Uterus (tissue), 4 donors: ENCODE measurements around the gene TFB2M. TPM values are rescaled to one million over a fixed set of nuclear protein-coding genes. Genes with fewer than 3 reads are reported as not detected.
"Not testable (repeated sequence)": the region's sequence is repeated elsewhere in the genome, so short reads cannot be mapped to it uniquely, and the experiment has no call there.

Experiments used
- DNase-seq, 2 donors: peaks; one replicate each; pipeline ENCODE4 v3.0.0-alpha.2; 2019 to 2020
- H3K27ac ChIP-seq, 2 donors: fragments of 200-600 bp; sonication (generic); 1 replicate in 1 of 2; 2 replicates in 1 of 2; pipeline ENCODE4 v1.5.1; 2016 to 2018
- H3K27me3 ChIP-seq, 2 donors: fragments of 200-600 bp; sonication (generic); one replicate each; pipeline ENCODE4 v1.5.1; 2018 to 2019; ENCODE audit warnings: control low read depth in 1 of 2
- H3K36me3 ChIP-seq, 2 donors: fragments of 200-600 bp; sonication (generic); one replicate each; pipeline ENCODE4 v1.5.1; 2019; ENCODE audit warnings: control low read depth in 1 of 2
- H3K4me1 ChIP-seq, 2 donors: fragments of 200-600 bp; sonication (generic); one replicate each; pipeline ENCODE4 v1.5.1; 2018 to 2019; ENCODE audit warnings: control low read depth in 1 of 2
- H3K4me3 ChIP-seq, 2 donors: fragments of 200-600 bp; sonication (generic); 1 replicate in 1 of 2; 2 replicates in 1 of 2; pipeline ENCODE4 v1.5.1; 2018 to 2019; ENCODE audit warnings: mild to moderate bottlenecking in 1 of 2
- H3K9me3 ChIP-seq, 2 donors: fragments of 200-600 bp; sonication (generic); one replicate each; pipeline ENCODE4 v1.5.1; 2019; ENCODE audit warnings: control low read depth in 1 of 2
- CTCF ChIP-seq, 4 experiments: fragments of 200-600 bp in 2 of 4; fragments of 450-650 bp in 2 of 4; sonication (generic) in 2 of 4; IDR thresholded peaks; one replicate each; pipeline ENCODE4 v1.5.1; 2016 to 2019; ENCODE audit warnings: antibody characterized with exemption in 4 of 4, mild to moderate bottlenecking in 2 of 4, moderate library complexity in 1 of 4
- POLR2A ChIP-seq, 2 donors: fragments of 450-650 bp; IDR thresholded peaks; one replicate each; pipeline ENCODE4 v1.6.1; 2016; ENCODE audit warnings: antibody characterized with exemption in 2 of 2, mild to moderate bottlenecking in 1 of 2, moderate library complexity in 1 of 2
- intact Hi-C: fragments of 100-400 bp; cut with DNase I; formaldehyde crosslinking; loops from one replicate; pipeline ENCODE4 v1.15.1; 2023; ENCODE audit warnings: low total_unique reads
- total RNA-seq, 4 donors: library from RNA; depleted of rRNA in 3 of 4; stranded (reverse); fragments of >200 nt in 3 of 4; gene quantifications; one replicate each; pipeline versions ENCODE4 v1.1.0 to v1.2.4, GENCODE V29; 2014 to 2023
- donor health status: DM: yes; HTN: yes; CAD: no.

The TFB2M gene
- total RNA-seq, 4 donors from 2014 or later, result 3.5 to 25.0 (median 8.8) TPM

- peaks cover 0 to 11% of the 10 kb centered on the region in 2 donors for H3K4me1 ChIP-seq
- no peak for DNase-seq
- no peaks in the 10 kb centered on the region for H3K9me3 ChIP-seq
- H3K27me3 ChIP-seq, result no peaks in the 10 kb centered on the region
- intact Hi-C loops, result no loop called here
- H3K36me3 ChIP-seq, result no peaks in the 10 kb centered on the region
- no peak overlapping the region for H3K27ac ChIP-seq
- no peak for TF ChIP-seq CTCF (IDR thresholded peaks at IDR 0.05)
- TF ChIP-seq POLR2A (IDR thresholded peaks at IDR 0.05), result no peak
- no peak overlapping the region for H3K4me3 ChIP-seq
Measured at GRCh38 chr1:246607462-246607861, 41.4 kb upstream of the TFB2M start.

- peaks cover 0 to 11% of the 10 kb centered on the region in 2 donors for H3K4me1 ChIP-seq
- H3K9me3 ChIP-seq, intact Hi-C loops, H3K27ac ChIP-seq, DNase-seq, H3K4me3 ChIP-seq, H3K36me3 ChIP-seq, H3K27me3 ChIP-seq: not testable (repeated sequence)
Measured at GRCh38 chr1:246605231-246605630, 39.2 kb upstream of the TFB2M start.

GRCh38 chr1:246602194-246602593 lies 36.1 kb upstream of the TFB2M start:
- H3K4me1 ChIP-seq, result no peaks in the 10 kb centered on the region
- H3K36me3 ChIP-seq, result no peaks in the 10 kb centered on the region
- H3K4me3 ChIP-seq, result no peak overlapping the region
- H3K27ac ChIP-seq, result no peak overlapping the region
- no peaks in the 10 kb centered on the region for H3K9me3 ChIP-seq
- intact Hi-C loops, result no loop called here
- no peak for DNase-seq
- no peaks in the 10 kb centered on the region for H3K27me3 ChIP-seq
- TF ChIP-seq CTCF (IDR thresholded peaks at IDR 0.05), result no peak
- no peak for TF ChIP-seq POLR2A (IDR thresholded peaks at IDR 0.05)

GRCh38 chr1:246600579-246600978 lies 34.5 kb upstream of the TFB2M start:
- H3K9me3 ChIP-seq, result no peaks in the 10 kb centered on the region
- no peaks in the 10 kb centered on the region for H3K4me1 ChIP-seq
- no peak for DNase-seq
- H3K36me3 ChIP-seq, result no peaks in the 10 kb centered on the region
- intact Hi-C loops, result no loop called here
- TF ChIP-seq POLR2A (IDR thresholded peaks at IDR 0.05) (no peak), CTCF (IDR thresholded peaks at IDR 0.05) (no peak)
- H3K4me3 ChIP-seq, result no peak overlapping the region
- H3K27ac ChIP-seq, result no peak overlapping the region
- no peaks in the 10 kb centered on the region for H3K27me3 ChIP-seq

GRCh38 chr1:246599315-246599714 lies 33.3 kb upstream of the TFB2M start:
- Histone ChIP-seq H3K27ac (no peak overlapping the region), H3K4me1 (no peaks in the 10 kb centered on the region), H3K27me3 (no peaks in the 10 kb centered on the region), H3K4me3 (no peak overlapping the region), H3K36me3 (no peaks in the 10 kb centered on the region), H3K9me3 (no peaks in the 10 kb centered on the region)
- DNase-seq, result no peak
- TF ChIP-seq POLR2A (IDR thresholded peaks at IDR 0.05) (no peak), CTCF (IDR thresholded peaks at IDR 0.05) (no peak)
- intact Hi-C loops, result no loop called here

GRCh38 chr1:246597971-246598370 lies 31.9 kb upstream of the TFB2M start:
- H3K27ac ChIP-seq, result no peak overlapping the region
- H3K36me3 ChIP-seq, result no peaks in the 10 kb centered on the region
- no peak overlapping the region for H3K4me3 ChIP-seq
- no peak for DNase-seq
- intact Hi-C loops, result no loop called here
- no peaks in the 10 kb centered on the region for H3K27me3 ChIP-seq
- no peaks in the 10 kb centered on the region for H3K4me1 ChIP-seq
- no peaks in the 10 kb centered on the region for H3K9me3 ChIP-seq
- TF ChIP-seq CTCF (IDR thresholded peaks at IDR 0.05) (no peak), POLR2A (IDR thresholded peaks at IDR 0.05) (no peak)
